Measurements from ENCODE around the gene UTP20. TPM values are rescaled to one million over a fixed set of nuclear protein-coding genes. Genes with fewer than 3 reads are reported as not detected.
"Not testable (repeated sequence)": the region's sequence is repeated elsewhere in the genome, so short reads cannot be mapped to it uniquely, and the experiment has no call there.

UTP20 gene
- total RNA-seq, 1 donor from 2014 or later = 19.3 TPM

GRCh38 chr12:101407049-101407435 lies 127.1 kb downstream of the UTP20 start:
- Histone ChIP-seq H3K9ac (ENCODE audit: low read length) (peak overlapping the region; percentile 94), H3K79me2 (ENCODE audit: insufficient read depth, low read length) (peaks cover 55% of the 10 kb centered on the region), H3K4me2 (ENCODE audit: low read length) (peak overlapping the region; percentile 99), H3K27ac (ENCODE audit: low read depth, low read length) (peak overlapping the region; percentile 97), H3K27me3 (ENCODE audit: insufficient read depth, low read length) (no peaks in the 10 kb centered on the region), H3K9me3 (ENCODE audit: insufficient read depth, low read depth, low read length) (no peaks in the 10 kb centered on the region), H3K4me1 (ENCODE audit: insufficient read depth, low read length) (peaks cover 5% of the 10 kb centered on the region), H3K4me3 (ENCODE audit: insufficient read depth, low read depth, low read length) (peak overlapping the region; percentile 96), H4K20me1 (ENCODE audit: insufficient read depth, low read length) (peaks cover 39% of the 10 kb centered on the region), H3K36me3 (ENCODE audit: insufficient read depth, low read length) (no peaks in the 10 kb centered on the region), H2AFZ (ENCODE audit: low read depth, low read length) (peak overlapping the region; percentile 97)
- Mint-ChIP-seq H3K36me3 (ENCODE audit: low read depth, unreplicated experiment) (peaks cover 2% of the 10 kb centered on the region), H3K9me3 (ENCODE audit: unreplicated experiment) (no peaks in the 10 kb centered on the region), H3K27ac (ENCODE audit: unreplicated experiment) (peak overlapping the region; percentile 94), H3K4me3 (ENCODE audit: unreplicated experiment) (peak overlapping the region; percentile 98), H3K4me1 (ENCODE audit: low read depth, unreplicated experiment) (peaks cover 13% of the 10 kb centered on the region), H3K27me3 (ENCODE audit: low read depth, unreplicated experiment) (peaks cover under 1% of the 10 kb centered on the region)
- TF ChIP-seq EZH2 (IDR thresholded peaks at IDR 0.05; ENCODE audit: insufficient read depth, low read length) (no peak), CTCF (IDR thresholded peaks at IDR 0.05; ENCODE audit: insufficient read depth, low read depth, low read length) (no peak)
- DNase-seq (ENCODE audit: low read depth) (no peak), FAIRE-seq (no peak)

GRCh38 chr12:101407436-101408345 lies 127.8 kb downstream of the UTP20 start, which contains the start of gene ARL1:
TSS of gene ARL1 (minus strand) at chr12:101407772. CDS start at chr12:101407645, 127 bp downstream.
- peaks cover 13% of the 10 kb centered on the region for H3K4me1 Mint-ChIP-seq (ENCODE audit: low read depth, unreplicated experiment)
- H3K36me3 Mint-ChIP-seq (ENCODE audit: low read depth, unreplicated experiment) = peaks cover 2% of the 10 kb centered on the region

GRCh38 chr12:101410169-101410568 lies 130.3 kb downstream of the UTP20 start:
- not testable (repeated sequence) for H3K27ac ChIP-seq (ENCODE audit: low read depth, low read length); H3K27me3 ChIP-seq (ENCODE audit: insufficient read depth, low read length); H2AFZ ChIP-seq (ENCODE audit: low read depth, low read length); H3K36me3 ChIP-seq (ENCODE audit: insufficient read depth, low read length); H3K4me1 Mint-ChIP-seq (ENCODE audit: low read depth, unreplicated experiment); H3K27ac Mint-ChIP-seq (ENCODE audit: unreplicated experiment); H3K9ac ChIP-seq (ENCODE audit: low read length); H3K4me3 Mint-ChIP-seq (ENCODE audit: unreplicated experiment); DNase-seq (ENCODE audit: low read depth); H3K9me3 ChIP-seq (ENCODE audit: insufficient read depth, low read depth, low read length); H3K4me3 ChIP-seq (ENCODE audit: insufficient read depth, low read depth, low read length); H3K9me3 Mint-ChIP-seq (ENCODE audit: unreplicated experiment); H3K4me2 ChIP-seq (ENCODE audit: low read length); FAIRE-seq; H3K4me1 ChIP-seq (ENCODE audit: insufficient read depth, low read length); H3K36me3 Mint-ChIP-seq (ENCODE audit: low read depth, unreplicated experiment)
- H4K20me1 ChIP-seq (ENCODE audit: insufficient read depth, low read length) = peaks cover 18% of the 10 kb centered on the region
- peaks cover 24% of the 10 kb centered on the region for H3K79me2 ChIP-seq (ENCODE audit: insufficient read depth, low read length)
- H3K27me3 Mint-ChIP-seq (ENCODE audit: low read depth, unreplicated experiment) = peaks cover 10% of the 10 kb centered on the region

More at GRCh38 chr12:101407436-101408345, 127.8 kb downstream of the UTP20 start, which contains the start of gene ARL1:
- H3K27ac Mint-ChIP-seq (ENCODE audit: unreplicated experiment) = peak within 1 kb of the TSS; percentile 94
- H2AFZ ChIP-seq (ENCODE audit: low read depth, low read length) = peak within 1 kb of the TSS; percentile 97
- FAIRE-seq = no peak
- H3K4me2 ChIP-seq (ENCODE audit: low read length) = peak within 1 kb of the TSS; percentile 99
- H4K20me1 ChIP-seq (ENCODE audit: insufficient read depth, low read length) = peaks cover 32% of the 10 kb centered on the region
- peaks cover 5% of the 10 kb centered on the region for H3K4me1 ChIP-seq (ENCODE audit: insufficient read depth, low read length)
- peak within 1 kb of the TSS; percentile 96 for H3K4me3 ChIP-seq (ENCODE audit: insufficient read depth, low read depth, low read length)
- H3K79me2 ChIP-seq (ENCODE audit: insufficient read depth, low read length) = peaks cover 49% of the 10 kb centered on the region
- peak; percentile 85 for DNase-seq (ENCODE audit: low read depth)
- no peaks in the 10 kb centered on the region for H3K9me3 Mint-ChIP-seq (ENCODE audit: unreplicated experiment)
- H3K27ac ChIP-seq (ENCODE audit: low read depth, low read length) = peak within 1 kb of the TSS; percentile 97
- H3K36me3 ChIP-seq (ENCODE audit: insufficient read depth, low read length) = no peaks in the 10 kb centered on the region
- peak within 1 kb of the TSS; percentile 98 for H3K4me3 Mint-ChIP-seq (ENCODE audit: unreplicated experiment)
- H3K27me3 Mint-ChIP-seq (ENCODE audit: low read depth, unreplicated experiment) = peaks cover 3% of the 10 kb centered on the region
- H3K9me3 ChIP-seq (ENCODE audit: insufficient read depth, low read depth, low read length) = no peaks in the 10 kb centered on the region
- H3K27me3 ChIP-seq (ENCODE audit: insufficient read depth, low read length) = no peaks in the 10 kb centered on the region
- TF ChIP-seq EZH2 (IDR thresholded peaks at IDR 0.05; ENCODE audit: insufficient read depth, low read length) = no peak
- no peak for TF ChIP-seq CTCF (IDR thresholded peaks at IDR 0.05; ENCODE audit: insufficient read depth, low read depth, low read length)
- peak within 1 kb of the TSS; percentile 94 for H3K9ac ChIP-seq (ENCODE audit: low read length)
